HL-60 (cell line): ENCODE measurements around the gene OR4K1.

Experiments
- CTCF ChIP-seq: IDR thresholded peaks from one replicate; pipeline ENCODE4 v1.5.1; 2011; ENCODE audit warnings: low read length, control low read depth, inconsistent platforms; ENCODE audit not compliant: insufficient read depth
- POLR2AphosphoS5 ChIP-seq: IDR thresholded peaks from 2 replicates; pipeline ENCODE4 v1.6.1; 2012; ENCODE audit warnings: low read depth

GRCh38 chr14:19900999-19901398 lies 29.7 kb upstream of the OR4K1 start:
- TF ChIP-seq CTCF (no peak), POLR2AphosphoS5 (no peak)
